PC-3 (cell line): ENCODE measurements around the gene CFAP410. TPM values are rescaled to one million over a fixed set of nuclear protein-coding genes. Genes with fewer than 3 reads are reported as not detected.

Source experiments
- ATAC-seq: fragments of 200-7000 bp; cut with Tn5 transposase; 2 replicates; pipeline ENCODE4 v1.9.1; 2020; ENCODE audit warnings: mild to moderate bottlenecking, moderate library complexity
- BruUV-seq: library from RNA; stranded (reverse); fragments of 400-500 nt; replicated peaks from 2 replicates; lab custom pipeline; 2021; lab: Mats Ljungman, UMichigan
- CTCF ChIA-PET: fragments of 300-600 bp; sonication (Branson Sonifier 250); formaldehyde crosslinking; loops from one replicate; lab custom pipeline; 2022; ENCODE audit warnings: antibody characterized with exemption; lab: Charles Lee
- POLR2A ChIA-PET: fragments of 300-600 bp; sonication (Branson Sonifier 250); formaldehyde crosslinking; loops from one replicate; lab custom pipeline; 2022; ENCODE audit warnings: antibody characterized with exemption; ENCODE audit not compliant: unreplicated experiment; lab: Charles Lee
- DNase-seq: peaks from one replicate; pipeline ENCODE4 v3.0.0-alpha.2; 2015
- H2AFZ ChIP-seq: fragments of 300-600 bp; sonication (generic); 2 replicates; pipeline ENCODE4 v1.6.0; 2016; ENCODE audit warnings: antibody characterized with exemption, low read length
- H3F3A ChIP-seq: fragments of 300-600 bp; sonication (generic); one replicate; pipeline ENCODE4 v1.6.0; 2017; ENCODE audit warnings: antibody characterized with exemption, low read length, control low read depth, mild to moderate bottlenecking; ENCODE audit not compliant: unreplicated experiment
- H3K27ac ChIP-seq: fragments of 300-600 bp; sonication (generic); 2 replicates; pipeline ENCODE4 v1.5.1; 2016; ENCODE audit warnings: mild to moderate bottlenecking, low read length
- H3K27me3 ChIP-seq: fragments of 300-600 bp; sonication (generic); 2 replicates; pipeline ENCODE4 v1.6.1; 2016; ENCODE audit warnings: low read length, mixed read lengths
- H3K36me3 ChIP-seq: fragments of 300-600 bp; sonication (generic); 2 replicates; pipeline ENCODE4 v1.6.1; 2016; ENCODE audit warnings: low read depth, mixed run types, low read length, mixed read lengths
- H3K4me1 ChIP-seq: fragments of 300-600 bp; sonication (generic); 2 replicates; pipeline ENCODE4 v1.5.1; 2016; ENCODE audit warnings: low read length; ENCODE audit not compliant: insufficient read depth
- H3K4me2 ChIP-seq: fragments of 300-600 bp; sonication (generic); 2 replicates; pipeline ENCODE4 v1.6.0; 2016; ENCODE audit warnings: low read length
- H3K4me3 ChIP-seq: fragments of 300-600 bp; sonication (generic); 2 replicates; pipeline ENCODE4 v1.5.1; 2016; ENCODE audit warnings: mild to moderate bottlenecking, low read length, mixed read lengths
- H3K79me2 ChIP-seq: fragments of 300-600 bp; sonication (generic); 2 replicates; pipeline ENCODE4 v1.6.1; 2017; ENCODE audit warnings: low read length, mixed read lengths
- H3K9ac ChIP-seq: fragments of 300-600 bp; sonication (generic); 2 replicates; pipeline ENCODE4 v1.6.0; 2016; ENCODE audit warnings: mild to moderate bottlenecking, low read length
- H3K9me2 ChIP-seq: fragments of 300-600 bp; sonication (generic); replicated peaks from 2 replicates; pipeline ENCODE4 v1.6.1; 2016; ENCODE audit warnings: mixed run types, low read length, mixed read lengths
- H3K9me3 ChIP-seq: fragments of 300-600 bp; sonication (generic); 2 replicates; pipeline ENCODE4 v1.6.1; 2016; ENCODE audit warnings: low read length, mixed read lengths
- H4K20me1 ChIP-seq: fragments of 300-600 bp; sonication (generic); 2 replicates; pipeline ENCODE4 v1.6.1; 2016; ENCODE audit warnings: low read length, mixed read lengths
- CTCF ChIP-seq: fragments of 300-600 bp; sonication (generic); conservative IDR thresholded peaks from 2 replicates; pipeline ENCODE4 v1.5.1; 2017; ENCODE audit warnings: antibody characterized with exemption, low read depth, mild to moderate bottlenecking, low read length
- EZH2 ChIP-seq: fragments of 300-600 bp; sonication (generic); IDR thresholded peaks from one replicate; pipeline ENCODE4 v1.6.1; 2017; ENCODE audit warnings: antibody characterized with exemption, mild to moderate bottlenecking, low read length; ENCODE audit not compliant: unreplicated experiment
- EZH2phosphoT487 ChIP-seq: fragments of 300-600 bp; sonication (generic); IDR thresholded peaks from 2 replicates; pipeline ENCODE4 v1.6.1; 2018; ENCODE audit warnings: mild to moderate bottlenecking, antibody characterized with exemption, low read length, borderline replicate concordance
- intact Hi-C: fragments of 100-400 bp; cut with micrococcal nuclease; formaldehyde crosslinking; loops from 2 replicates; pipeline ENCODE4 v1.9.0; 2023
- total RNA-seq: library from RNA; depleted of rRNA; stranded (reverse); fragments of >200 nt; gene quantifications from 2 replicates; pipeline ENCODE4 v1.2.3, GENCODE V29; 2014

CFAP410 gene
- total RNA-seq, 1 experiment from 2014 or later = 18.4 TPM

- Histone ChIP-seq H3F3A (no peaks in the 10 kb centered on the region), H3K9me2 (no peaks in the 10 kb centered on the region), H3K4me1 (no peaks in the 10 kb centered on the region), H4K20me1 (no peaks in the 10 kb centered on the region), H2AFZ (no peak overlapping the region), H3K27ac (no peak overlapping the region), H3K4me2 (no peak overlapping the region), H3K9ac (no peak overlapping the region), H3K27me3 (peaks cover 4% of the 10 kb centered on the region; the same call in 1 of the 2 replicates), H3K9me3 (peaks cover 2% of the 10 kb centered on the region; the same call in 1 of the 2 replicates), H3K36me3 (no peaks in the 10 kb centered on the region), H3K4me3 (no peak overlapping the region), H3K79me2 (no peaks in the 10 kb centered on the region)
- TF ChIP-seq EZH2 (no peak), CTCF (no peak), EZH2phosphoT487 (no peak)
- intact Hi-C loops = no loop called here
- ChIA-PET POLR2A (no interaction called here), CTCF (no interaction called here)
- no TSS peak for BruUV-seq
- ATAC-seq (no peak), DNase-seq (no peak)
Observed at GRCh38 chr21:44378646-44379514, 39.7 kb upstream of the CFAP410 start.

GRCh38 chr21:44377922-44378645 lies 38.9 kb upstream of the CFAP410 start:
- ATAC-seq (no peak), DNase-seq (no peak)
- no TSS peak for BruUV-seq
- no peaks in the 10 kb centered on the region for H3F3A ChIP-seq
- H3K27ac ChIP-seq = no peak overlapping the region
- H4K20me1 ChIP-seq = no peaks in the 10 kb centered on the region
- no peak for TF ChIP-seq EZH2
- TF ChIP-seq CTCF = no peak
- TF ChIP-seq EZH2phosphoT487 = no peak
- H3K9ac ChIP-seq = no peak overlapping the region
- no peaks in the 10 kb centered on the region for H3K9me3 ChIP-seq
- no peak overlapping the region for H3K4me2 ChIP-seq
- ChIA-PET CTCF (interaction anchor here (1.0 kb wide), 1 partner anchor 9 kb away, joined by 3 read pairs; no protein-coding TSS in a partner anchor), POLR2A (no interaction called here)
- H3K4me1 ChIP-seq = no peaks in the 10 kb centered on the region
- H3K36me3 ChIP-seq = no peaks in the 10 kb centered on the region
- H3K79me2 ChIP-seq = no peaks in the 10 kb centered on the region
- H2AFZ ChIP-seq = no peak overlapping the region
- intact Hi-C loops = no loop called here
- H3K4me3 ChIP-seq = no peak overlapping the region
- peaks cover 4% of the 10 kb centered on the region; the same call in 1 of the 2 replicates for H3K27me3 ChIP-seq
- no peaks in the 10 kb centered on the region for H3K9me2 ChIP-seq
